ENCODE measurements around the gene IFI27L1.

The IFI27L1 gene

GRCh38 chr14:94052662-94053061, 28.4 kb upstream of the IFI27L1 start:
- no peaks in the 10 kb centered on the region for H3K27me3 ChIP-seq (replicated peaks in 2 of 5; ENCODE audit: control insufficient read depth in 4 of 5, insufficient read depth in 5 of 5, low read length in 4 of 5)
- 95% methylated on average over 4 of the region's 4 CpGs for WGBS (ENCODE audit: insufficient coverage)
- ChIA-PET CTCF (interaction anchor here (1.2 to 3.9 kb wide), 4 partner anchors 10 to 85 kb away, joined by 3 to 15 read pairs (median 4); no protein-coding TSS in a partner anchor), POLR2A (interaction anchor here (1.0 kb wide), 1 partner anchor 27 kb away, joined by 4 read pairs; no protein-coding TSS in a partner anchor)
- no peak overlapping the region for H3K4me3 ChIP-seq (ENCODE audit: control insufficient read depth in 1 of 7, extremely low read depth in 1 of 7, insufficient read depth in 4 of 7, low read depth in 2 of 7, low read length in 6 of 7)
- H3K9me3 ChIP-seq (ENCODE audit: control extremely low read depth in 1 of 5, control insufficient read depth in 4 of 5, insufficient read depth in 2 of 5, low read depth in 1 of 5, low read length in 4 of 5): no peaks in the 10 kb centered on the region
- no peaks in the 10 kb centered on the region for H3K4me1 ChIP-seq (ENCODE audit: control extremely low read depth in 1 of 4, control insufficient read depth in 4 of 4, insufficient read depth in 4 of 4, low read length in 3 of 4)
- DNase-seq: no peak
- peaks cover 26 to 96% (median 80%) of the 10 kb centered on the region in 4 experiments for H3K36me3 ChIP-seq (ENCODE audit: control insufficient read depth in 4 of 4, insufficient read depth in 4 of 4, low read length in 3 of 4)
- no peak overlapping the region for H3K27ac ChIP-seq (ENCODE audit: insufficient read depth in 1 of 2, low read depth in 1 of 2, low read length in 2 of 2, poor library complexity in 1 of 2, severe bottlenecking in 2 of 2)

- POLR2A ChIA-PET: no interaction called here
- Histone ChIP-seq H3K4me1 (ENCODE audit: control extremely low read depth in 1 of 4, control insufficient read depth in 4 of 4, insufficient read depth in 4 of 4, low read length in 3 of 4) (no peaks in the 10 kb centered on the region), H3K9me3 (ENCODE audit: control extremely low read depth in 1 of 5, control insufficient read depth in 4 of 5, insufficient read depth in 2 of 5, low read depth in 1 of 5, low read length in 4 of 5) (no peaks in the 10 kb centered on the region), H3K27me3 (replicated peaks in 2 of 5; ENCODE audit: control insufficient read depth in 4 of 5, insufficient read depth in 5 of 5, low read length in 4 of 5) (no peaks in the 10 kb centered on the region), H3K36me3 (ENCODE audit: control insufficient read depth in 4 of 4, insufficient read depth in 4 of 4, low read length in 3 of 4) (peaks cover 33 to 96% (median 77%) of the 10 kb centered on the region in 4 experiments), H3K27ac (ENCODE audit: insufficient read depth in 1 of 2, low read depth in 1 of 2, low read length in 2 of 2, poor library complexity in 1 of 2, severe bottlenecking in 2 of 2) (no peak overlapping the region), H3K4me3 (ENCODE audit: control insufficient read depth in 1 of 7, extremely low read depth in 1 of 7, insufficient read depth in 4 of 7, low read depth in 2 of 7, low read length in 6 of 7) (no peak overlapping the region)
- CTCF ChIA-PET: interaction anchor here (0.9 to 3.9 kb wide), 4 partner anchors 10 to 82 kb away, joined by 3 to 15 read pairs (median 4); no protein-coding TSS in a partner anchor
- DNase-seq: no peak
- 100% methylated on average over 1 of the region's 1 CpG for WGBS (ENCODE audit: insufficient coverage)
These were observed 26.7 kb upstream of the IFI27L1 start for GRCh38 chr14:94054401-94054800.

- no peak overlapping the region for H3K4me3 ChIP-seq (ENCODE audit: control insufficient read depth in 1 of 7, extremely low read depth in 1 of 7, insufficient read depth in 4 of 7, low read depth in 2 of 7, low read length in 6 of 7)
- H3K27ac ChIP-seq (ENCODE audit: insufficient read depth in 1 of 2, low read depth in 1 of 2, low read length in 2 of 2, poor library complexity in 1 of 2, severe bottlenecking in 2 of 2): no peak overlapping the region
- no peaks in the 10 kb centered on the region for H3K27me3 ChIP-seq (replicated peaks in 2 of 5; ENCODE audit: control insufficient read depth in 4 of 5, insufficient read depth in 5 of 5, low read length in 4 of 5)
- POLR2A ChIA-PET: no interaction called here
- no peaks in the 10 kb centered on the region for H3K9me3 ChIP-seq (ENCODE audit: control extremely low read depth in 1 of 5, control insufficient read depth in 4 of 5, insufficient read depth in 2 of 5, low read depth in 1 of 5, low read length in 4 of 5)
- 98% methylated on average over 6 of the region's 7 CpGs for WGBS (ENCODE audit: insufficient coverage)
- H3K36me3 ChIP-seq (ENCODE audit: control insufficient read depth in 4 of 4, insufficient read depth in 4 of 4, low read length in 3 of 4): peaks cover 38 to 96% (median 79%) of the 10 kb centered on the region in 4 experiments
- CTCF ChIA-PET: interaction anchor here (1.1 to 3.9 kb wide), 2 partner anchors 10 to 27 kb away, joined by 3 to 15 read pairs; no protein-coding TSS in a partner anchor
- H3K4me1 ChIP-seq (ENCODE audit: control extremely low read depth in 1 of 4, control insufficient read depth in 4 of 4, insufficient read depth in 4 of 4, low read length in 3 of 4): no peaks in the 10 kb centered on the region
- no peak for DNase-seq
These were observed 26.2 kb upstream of the IFI27L1 start for GRCh38 chr14:94054936-94055335.

- POLR2A ChIA-PET: interaction anchor here (0.6 kb wide), 1 partner anchor 1330 kb away, joined by 3 read pairs; no protein-coding TSS in a partner anchor
- Histone ChIP-seq H3K4me1 (ENCODE audit: control extremely low read depth in 1 of 4, control insufficient read depth in 4 of 4, insufficient read depth in 4 of 4, low read length in 3 of 4) (no peaks in the 10 kb centered on the region), H3K27ac (ENCODE audit: insufficient read depth in 1 of 2, low read depth in 1 of 2, low read length in 2 of 2, poor library complexity in 1 of 2, severe bottlenecking in 2 of 2) (no peak overlapping the region), H3K9me3 (ENCODE audit: control extremely low read depth in 1 of 5, control insufficient read depth in 4 of 5, insufficient read depth in 2 of 5, low read depth in 1 of 5, low read length in 4 of 5) (no peaks in the 10 kb centered on the region), H3K36me3 (ENCODE audit: control insufficient read depth in 4 of 4, insufficient read depth in 4 of 4, low read length in 3 of 4) (peaks cover 33 to 96% (median 80%) of the 10 kb centered on the region in 4 experiments), H3K27me3 (replicated peaks in 2 of 5; ENCODE audit: control insufficient read depth in 4 of 5, insufficient read depth in 5 of 5, low read length in 4 of 5) (no peaks in the 10 kb centered on the region), H3K4me3 (ENCODE audit: control insufficient read depth in 1 of 7, extremely low read depth in 1 of 7, insufficient read depth in 4 of 7, low read depth in 2 of 7, low read length in 6 of 7) (no peak overlapping the region)
- no peak for DNase-seq
- CTCF ChIA-PET: interaction anchor here (0.9 to 3.5 kb wide), 8 partner anchors 11 to 80 kb away, joined by 3 to 14 read pairs (median 3); no protein-coding TSS in a partner anchor
- 88% methylated on average over 5 of the region's 6 CpGs for WGBS (ENCODE audit: insufficient coverage)
These were observed 24.4 kb upstream of the IFI27L1 start for GRCh38 chr14:94056579-94057308.

DNA sequence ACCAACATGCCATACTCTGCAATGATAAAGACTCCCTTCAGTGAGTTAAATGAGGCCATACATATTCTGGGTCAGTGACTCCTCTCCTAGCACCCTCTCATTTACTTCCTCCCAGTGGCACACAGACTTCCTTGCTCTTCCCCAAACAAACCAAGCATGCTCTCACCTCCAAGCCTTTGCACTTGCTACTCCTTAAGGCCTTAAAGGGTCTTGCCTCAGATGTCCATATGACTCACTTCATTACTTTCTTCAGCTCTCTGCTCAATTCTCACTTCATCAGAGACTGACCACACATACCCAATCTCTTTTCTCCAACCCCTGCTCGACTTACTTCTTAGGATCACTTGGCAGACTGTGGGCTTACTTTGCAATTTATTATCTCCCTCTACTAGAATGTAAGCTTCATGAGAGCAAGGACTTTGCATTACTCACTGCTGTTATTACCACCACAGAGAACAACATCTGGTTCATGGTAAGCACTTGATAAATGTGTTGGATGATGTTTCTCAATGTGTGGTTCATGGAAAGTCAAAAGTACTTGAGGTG, 22.9 kb upstream of the IFI27L1 start:
- WGBS (ENCODE audit: insufficient coverage): 100% methylated on average over 1 of the region's 1 CpG
- ChIA-PET CTCF (interaction anchor here (1.0 to 3.5 kb wide), 6 partner anchors 9 to 84 kb away, joined by 3 to 14 read pairs (median 4); no protein-coding TSS in a partner anchor), POLR2A (interaction anchor here (0.6 kb wide), 1 partner anchor 74 kb away, joined by 4 read pairs; no protein-coding TSS in a partner anchor)
- Histone ChIP-seq H3K27ac (ENCODE audit: insufficient read depth in 1 of 2, low read depth in 1 of 2, low read length in 2 of 2, poor library complexity in 1 of 2, severe bottlenecking in 2 of 2) (no peak overlapping the region), H3K4me1 (ENCODE audit: control extremely low read depth in 1 of 4, control insufficient read depth in 4 of 4, insufficient read depth in 4 of 4, low read length in 3 of 4) (no peaks in the 10 kb centered on the region), H3K36me3 (ENCODE audit: control insufficient read depth in 4 of 4, insufficient read depth in 4 of 4, low read length in 3 of 4) (peaks cover 34 to 96% (median 72%) of the 10 kb centered on the region in 4 experiments), H3K4me3 (ENCODE audit: control insufficient read depth in 1 of 7, extremely low read depth in 1 of 7, insufficient read depth in 4 of 7, low read depth in 2 of 7, low read length in 6 of 7) (no peak overlapping the region), H3K9me3 (ENCODE audit: control extremely low read depth in 1 of 5, control insufficient read depth in 4 of 5, insufficient read depth in 2 of 5, low read depth in 1 of 5, low read length in 4 of 5) (no peaks in the 10 kb centered on the region), H3K27me3 (replicated peaks in 2 of 5; ENCODE audit: control insufficient read depth in 4 of 5, insufficient read depth in 5 of 5, low read length in 4 of 5) (no peaks in the 10 kb centered on the region)
- DNase-seq: no peak

DNA sequence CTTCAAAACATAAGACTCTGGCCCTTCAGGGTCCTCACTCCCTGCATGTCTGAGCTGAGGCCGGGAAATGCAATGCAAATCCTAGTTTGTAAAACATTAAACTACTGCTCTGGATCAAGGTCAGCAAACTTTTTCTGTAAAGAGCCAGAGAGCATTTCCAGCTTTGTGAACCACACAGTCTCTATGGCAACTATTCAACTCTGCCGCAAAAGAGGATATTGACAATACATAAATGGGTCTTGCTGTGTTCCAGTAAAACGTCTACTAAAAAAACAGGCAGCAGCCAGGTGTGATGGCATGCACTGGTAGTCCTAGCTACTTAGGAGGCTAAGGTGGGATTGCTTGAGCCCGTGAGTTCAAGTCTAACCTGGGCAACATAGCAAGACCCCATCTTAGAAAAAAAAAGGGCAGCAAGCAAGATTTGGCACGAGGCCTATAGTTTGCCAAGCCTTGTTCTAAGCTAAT, 22.4 kb upstream of the IFI27L1 start:
- Histone ChIP-seq H3K4me1 (ENCODE audit: control extremely low read depth in 1 of 4, control insufficient read depth in 4 of 4, insufficient read depth in 4 of 4, low read length in 3 of 4) (no peaks in the 10 kb centered on the region), H3K27me3 (replicated peaks in 2 of 5; ENCODE audit: control insufficient read depth in 4 of 5, insufficient read depth in 5 of 5, low read length in 4 of 5) (no peaks in the 10 kb centered on the region), H3K4me3 (ENCODE audit: control insufficient read depth in 1 of 7, extremely low read depth in 1 of 7, insufficient read depth in 4 of 7, low read depth in 2 of 7, low read length in 6 of 7) (no peak overlapping the region), H3K36me3 (ENCODE audit: control insufficient read depth in 4 of 4, insufficient read depth in 4 of 4, low read length in 3 of 4) (peaks cover 34 to 94% (median 72%) of the 10 kb centered on the region in 4 experiments), H3K27ac (ENCODE audit: insufficient read depth in 1 of 2, low read depth in 1 of 2, low read length in 2 of 2, poor library complexity in 1 of 2, severe bottlenecking in 2 of 2) (no peak overlapping the region), H3K9me3 (ENCODE audit: control extremely low read depth in 1 of 5, control insufficient read depth in 4 of 5, insufficient read depth in 2 of 5, low read depth in 1 of 5, low read length in 4 of 5) (no peaks in the 10 kb centered on the region)
- no peak for DNase-seq
- POLR2A ChIA-PET: interaction anchor here (0.6 kb wide), 1 partner anchor 73 kb away, joined by 4 read pairs; no protein-coding TSS in a partner anchor
- CTCF ChIA-PET: interaction anchor here (1.0 to 3.5 kb wide), 6 partner anchors 8 to 83 kb away, joined by 3 to 14 read pairs (median 4); no protein-coding TSS in a partner anchor
- WGBS (ENCODE audit: insufficient coverage): 100% methylated on average over 4 of the region's 5 CpGs

Measured in common myeloid progenitor, CD34-positive (primary cell).